GM18508 (cell line): ENCODE measurements around the gene FAXDC2.

ENCODE experiments used
- ATAC-seq: cut with Tn5 transposase; IDR thresholded peaks from one replicate; pipeline ENCODE4 v1.9.1; 2021; ENCODE audit warnings: moderate number of reproducible peaks; ENCODE audit not compliant: insufficient read depth, unreplicated experiment

Gene FAXDC2

DNA sequence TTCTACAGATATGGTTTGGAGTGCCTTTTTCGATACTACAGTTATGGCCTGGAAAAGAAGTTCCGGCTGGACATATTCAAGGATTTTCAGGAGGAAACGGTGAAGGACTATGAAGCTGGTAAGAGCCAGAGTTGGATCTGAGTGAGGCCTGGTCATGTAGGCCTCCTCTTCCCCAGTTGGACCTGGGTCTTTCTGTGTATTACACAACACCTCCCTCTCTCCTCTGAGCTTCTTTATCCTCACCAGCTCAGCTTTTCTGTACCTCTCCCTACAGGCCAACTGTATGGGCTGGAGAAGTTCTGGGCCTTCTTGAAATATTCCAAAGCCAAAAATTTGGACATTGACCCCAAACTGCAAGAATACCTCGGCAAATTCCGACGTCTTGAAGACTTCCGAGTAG lies 39.2 kb downstream of the FAXDC2 start:
- no peak for ATAC-seq

DNA sequence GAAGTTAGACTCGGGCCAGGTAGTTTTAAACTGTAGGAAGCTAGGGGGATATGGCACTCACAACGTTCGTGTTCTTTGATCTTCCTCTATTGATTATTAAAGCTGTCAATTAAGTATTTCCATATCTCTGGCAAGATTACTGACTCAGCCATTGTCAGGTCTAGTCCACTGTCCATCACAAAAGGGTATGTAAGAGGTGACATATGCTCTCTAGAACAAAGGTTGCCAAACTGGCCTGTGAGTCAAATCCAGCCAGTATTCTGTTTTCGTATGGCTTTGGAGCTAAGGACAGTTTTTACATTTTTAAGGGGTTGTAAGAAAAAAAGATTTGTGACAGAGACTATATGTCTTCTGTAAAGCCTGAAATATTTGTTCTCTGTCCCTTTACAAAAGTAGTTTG lies 44.2 kb downstream of the FAXDC2 start:
- ATAC-seq, result no peak

DNA sequence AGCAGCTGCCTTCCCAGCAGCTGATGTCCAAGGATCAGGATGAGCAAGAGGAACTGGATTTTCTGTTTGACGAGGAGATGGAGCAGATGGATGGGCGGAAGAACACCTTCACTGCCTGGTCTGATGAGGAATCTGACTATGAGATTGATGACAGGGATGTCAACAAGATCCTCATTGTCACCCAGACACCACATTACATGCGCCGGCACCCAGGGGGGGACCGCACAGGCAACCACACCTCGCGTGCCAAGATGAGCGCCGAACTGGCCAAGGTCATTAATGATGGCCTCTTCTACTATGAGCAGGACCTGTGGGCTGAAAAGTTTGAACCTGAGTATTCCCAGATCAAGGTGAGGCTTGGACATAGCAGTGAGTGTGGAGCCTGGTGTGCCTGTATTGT lies 48.4 kb downstream of the FAXDC2 start:
- no peak for ATAC-seq

DNA sequence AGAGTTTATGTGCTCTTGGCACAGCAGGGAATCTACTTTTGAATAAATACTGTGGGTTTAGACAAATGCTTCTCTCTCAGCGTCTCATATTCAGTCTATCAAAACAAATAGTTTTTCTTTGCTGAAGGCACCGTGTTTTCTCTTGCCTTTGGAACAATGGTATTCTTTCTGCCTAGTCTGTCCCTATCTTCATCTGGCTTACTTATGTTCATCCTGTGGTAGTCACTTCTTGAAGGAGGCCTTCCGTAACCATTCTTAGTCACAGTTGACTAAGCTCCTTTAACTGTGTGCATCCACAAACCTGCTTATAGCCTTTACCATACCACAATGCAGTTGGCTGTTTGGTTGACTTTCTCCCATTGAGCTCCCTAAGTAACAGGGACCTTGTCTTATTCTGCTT lies 49.3 kb downstream of the FAXDC2 start:
- no peak for ATAC-seq

DNA sequence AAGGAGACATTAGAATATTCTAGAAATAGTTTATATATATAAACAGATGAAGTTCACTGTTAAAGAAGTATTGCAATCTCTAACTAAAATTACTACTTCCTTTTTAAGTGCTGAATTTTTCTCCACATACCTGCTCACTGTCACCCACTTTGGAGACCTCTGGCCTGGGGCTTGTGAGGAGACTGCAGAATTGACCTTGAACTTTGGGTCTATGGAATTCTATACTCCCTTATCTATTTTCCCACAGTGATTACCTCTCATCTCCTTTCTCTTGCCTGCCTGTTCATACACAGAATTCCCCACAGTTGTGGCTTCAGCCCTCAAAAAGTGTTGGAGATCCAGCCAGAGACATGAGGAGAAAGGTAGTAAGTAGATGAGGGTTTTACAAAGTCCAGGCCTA lies 49.8 kb downstream of the FAXDC2 start:
- ATAC-seq, result no peak

DNA sequence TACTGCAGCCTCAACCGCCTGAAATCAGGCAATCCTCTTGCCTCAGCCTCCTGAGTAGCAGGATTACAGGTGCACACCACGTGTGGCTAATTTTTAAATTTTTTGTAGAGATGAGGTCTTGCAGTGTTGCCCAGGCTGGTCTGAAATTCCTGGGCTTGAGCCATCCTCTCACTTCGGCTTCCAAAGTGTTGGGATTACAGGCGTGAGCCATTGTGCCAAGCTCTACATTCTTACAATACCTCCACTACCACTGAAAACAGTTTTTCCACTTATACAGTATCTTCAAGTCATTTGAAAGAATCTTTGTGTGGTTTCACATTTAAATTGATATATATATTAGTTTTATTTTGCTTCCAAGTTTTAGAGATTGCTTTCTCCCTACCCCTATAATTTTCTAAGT lies 52.6 kb downstream of the FAXDC2 start:
- ATAC-seq, result no peak

DNA sequence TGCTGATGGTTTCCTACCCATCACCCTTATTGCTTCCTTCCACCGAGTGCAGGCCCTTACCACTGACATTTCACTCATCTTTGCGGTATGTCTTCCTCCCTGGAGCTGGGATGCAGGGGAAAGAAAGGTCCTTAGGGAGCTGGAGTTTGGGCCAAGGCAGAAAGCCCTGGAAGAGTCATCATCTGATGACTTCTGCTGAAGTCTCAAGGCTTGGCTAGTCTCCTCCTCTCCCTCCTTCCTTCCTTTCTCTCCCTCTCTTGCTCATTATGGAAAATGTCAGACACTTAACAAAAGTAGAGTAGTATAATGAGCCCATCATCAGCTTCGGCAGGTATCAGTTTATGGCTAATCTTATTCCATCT lies 55.2 kb downstream of the FAXDC2 start:
- no peak for ATAC-seq

DNA sequence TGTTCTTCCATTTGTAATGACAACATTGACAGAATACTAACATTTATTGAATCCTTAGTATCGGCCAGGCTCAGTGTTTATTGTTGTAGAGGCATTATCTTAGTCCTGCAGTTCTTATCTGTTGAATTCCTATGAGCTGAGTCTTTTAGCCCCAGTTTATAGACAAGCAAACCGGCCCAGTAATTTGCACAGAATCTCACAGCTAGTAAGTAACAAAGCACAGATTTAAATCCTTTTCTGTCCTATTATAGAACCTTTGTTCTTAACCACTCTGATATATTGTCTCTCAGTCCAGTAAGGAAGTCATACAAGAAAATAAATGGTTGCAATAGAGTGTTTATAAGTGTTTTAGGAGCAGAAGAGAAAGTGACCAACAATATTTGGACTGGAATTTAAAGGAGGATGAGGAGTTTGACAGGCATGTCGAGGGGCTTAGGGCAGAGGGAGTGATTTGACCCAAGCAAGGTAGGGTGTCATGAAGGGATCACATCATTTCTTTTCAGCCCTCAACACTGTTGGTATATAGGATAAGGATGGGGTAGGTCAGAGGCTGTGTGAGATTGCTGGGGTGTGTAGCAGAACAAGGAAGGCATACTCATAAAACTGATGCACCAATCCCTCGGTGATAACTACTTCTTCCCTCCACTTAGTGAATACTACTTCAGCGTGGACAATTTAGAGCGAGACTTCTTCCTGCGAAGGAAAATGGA lies 55.7 kb downstream of the FAXDC2 start:
- ATAC-seq, result no peak

DNA sequence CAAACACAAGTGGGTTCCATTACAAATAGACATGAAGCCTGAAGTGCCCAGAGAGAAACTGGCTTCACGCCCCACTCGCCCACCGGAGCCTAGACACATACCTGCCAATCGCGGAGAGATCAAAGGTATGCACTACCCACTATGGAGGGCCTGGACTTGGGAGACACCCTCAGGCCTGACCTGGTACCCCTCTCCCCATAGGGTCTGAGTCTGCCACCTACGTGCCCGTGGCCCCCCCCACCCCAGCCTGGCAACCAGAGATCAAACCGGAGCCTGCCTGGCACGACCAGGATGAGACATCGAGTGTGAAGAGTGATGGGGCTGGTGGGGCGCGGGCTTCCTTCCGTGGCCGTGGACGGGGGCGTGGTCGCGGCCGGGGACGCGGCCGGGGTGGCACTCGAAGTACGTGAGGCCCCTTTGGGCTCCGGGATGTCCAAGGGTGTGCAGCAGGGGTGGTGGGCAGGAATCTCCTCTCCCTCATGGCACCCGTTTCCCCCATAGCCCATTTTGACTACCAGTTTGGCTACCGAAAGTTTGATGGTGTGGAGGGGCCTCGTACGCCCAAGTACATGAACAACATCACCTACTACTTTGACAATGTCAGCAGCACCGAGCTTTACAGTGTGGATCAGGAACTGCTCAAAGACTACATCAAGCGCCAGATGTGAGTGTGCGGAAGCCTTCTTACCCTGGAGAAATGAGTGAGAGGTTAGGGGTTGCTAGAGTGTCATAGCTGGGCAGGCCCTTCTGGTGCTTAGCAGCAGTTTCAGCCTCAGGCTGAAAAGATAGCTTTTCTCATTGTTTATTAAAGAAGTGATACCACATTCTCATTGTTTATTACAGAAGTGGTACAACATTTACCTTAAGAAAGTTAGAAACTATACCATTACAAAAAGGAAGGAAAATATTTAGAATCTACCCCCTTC lies 56.5 kb downstream of the FAXDC2 start:
- ATAC-seq, result no peak

DNA sequence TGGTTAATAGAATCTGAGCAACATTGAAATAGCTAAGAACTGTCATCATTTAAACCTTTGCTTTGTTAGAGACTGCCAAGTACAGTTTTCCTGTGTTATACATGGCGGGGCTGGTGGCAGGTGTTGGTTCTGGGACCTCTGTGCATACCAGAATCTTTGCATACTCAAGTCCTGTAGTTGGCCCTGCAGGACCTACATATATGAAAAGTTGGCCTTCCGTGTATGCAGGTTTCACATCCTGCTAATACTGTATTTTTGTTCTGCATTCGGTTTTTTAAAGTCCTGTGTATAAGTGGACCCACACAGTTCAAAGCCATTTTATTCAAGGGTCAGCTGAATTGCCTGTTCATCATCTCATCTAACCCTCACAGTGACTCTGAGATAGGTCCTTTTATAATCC lies 58.9 kb downstream of the FAXDC2 start:
- ATAC-seq, result peak; percentile 47

DNA sequence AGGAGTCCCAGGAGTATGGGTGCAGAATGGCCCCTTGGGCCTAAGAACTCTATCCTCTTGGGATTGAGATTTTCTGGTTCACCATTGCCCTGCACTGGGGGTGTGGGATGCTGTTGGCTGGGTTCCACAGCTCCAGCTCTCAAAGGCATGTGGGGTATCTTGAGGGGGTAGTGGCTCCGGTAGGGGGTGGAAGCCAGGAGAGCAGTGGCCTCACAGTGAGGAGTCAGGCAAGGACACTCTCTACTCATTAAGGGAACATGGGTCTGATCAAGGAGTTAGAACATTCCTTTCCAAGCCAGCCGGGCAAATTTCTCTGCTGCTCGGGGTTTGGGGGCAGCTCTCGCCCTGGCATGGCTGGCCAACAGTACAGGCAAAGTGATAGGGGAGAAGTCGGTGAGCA lies 62.2 kb downstream of the FAXDC2 start:
- ATAC-seq, result no peak

DNA sequence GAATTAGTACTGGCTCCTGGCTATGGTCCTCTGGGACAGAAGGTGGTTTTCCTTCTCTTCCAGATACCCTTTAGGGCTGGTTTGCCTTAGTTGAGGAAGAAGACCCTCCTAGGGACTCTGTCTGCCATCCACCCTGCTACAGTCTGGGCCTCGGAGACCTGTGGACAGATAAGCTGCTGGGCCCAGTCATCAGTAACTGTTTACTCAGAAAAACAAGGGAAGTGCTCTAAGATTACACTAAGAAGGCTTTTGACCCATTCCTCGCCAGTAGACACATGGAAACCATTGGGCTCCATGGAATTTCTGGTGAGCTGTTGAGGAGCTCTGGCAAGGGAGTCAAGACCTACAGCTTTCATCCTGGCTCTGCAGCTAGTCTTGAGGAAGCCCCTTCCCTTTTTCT lies 64.0 kb downstream of the FAXDC2 start:
- no peak for ATAC-seq

DNA sequence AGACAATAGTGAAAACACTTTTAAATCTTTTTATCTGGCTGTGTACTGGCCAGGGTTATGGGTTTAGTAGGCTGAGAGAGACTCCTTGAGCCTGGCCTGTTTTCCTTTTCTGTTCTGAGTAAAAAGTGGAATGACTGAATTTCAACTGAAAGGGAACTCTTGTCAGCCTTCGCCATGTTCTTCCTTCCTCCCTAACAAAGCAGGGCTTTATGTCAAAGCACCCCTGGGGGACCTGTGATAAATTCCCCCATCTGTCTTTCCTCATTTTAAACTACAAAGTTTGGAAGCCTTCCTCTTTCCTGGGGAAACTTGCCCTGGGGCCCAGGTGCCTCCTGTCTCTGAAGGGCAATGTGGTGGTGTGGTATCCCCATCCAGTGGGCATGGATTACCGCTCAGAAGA lies 65.5 kb downstream of the FAXDC2 start:
- no peak for ATAC-seq

DNA sequence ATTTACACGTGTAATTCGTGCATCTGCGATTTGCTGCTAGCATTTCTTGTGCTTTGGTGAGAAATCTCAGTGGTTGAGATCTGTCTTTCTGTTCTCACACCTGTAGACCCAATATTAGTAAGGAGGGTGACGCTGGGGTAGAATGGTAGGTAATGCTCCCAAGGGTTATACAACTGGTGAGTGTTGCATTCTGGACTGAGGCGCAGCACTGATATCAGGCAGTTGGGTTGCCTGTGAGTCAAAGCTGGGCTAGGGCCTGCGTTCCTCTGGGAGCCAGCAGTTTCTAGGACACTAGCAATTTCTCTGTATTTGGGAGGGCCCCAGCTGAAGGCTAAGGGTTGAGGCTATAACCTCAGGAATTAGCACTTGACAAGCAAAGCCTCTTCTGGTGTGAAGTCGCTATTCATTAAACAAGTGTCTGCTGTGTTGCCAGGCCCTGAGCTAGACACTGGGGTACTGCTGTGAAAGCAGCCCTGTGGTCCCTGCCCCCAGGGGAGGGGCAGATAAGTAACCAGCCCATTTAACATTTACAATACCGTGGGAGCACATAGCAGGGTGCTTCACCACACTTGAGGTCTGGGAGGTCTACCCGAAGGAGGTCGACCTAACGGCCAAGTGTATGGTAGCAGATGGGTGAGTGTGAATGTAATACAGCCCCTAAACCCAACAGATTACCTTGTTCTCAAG lies 66.5 kb downstream of the FAXDC2 start:
- no peak for ATAC-seq

DNA sequence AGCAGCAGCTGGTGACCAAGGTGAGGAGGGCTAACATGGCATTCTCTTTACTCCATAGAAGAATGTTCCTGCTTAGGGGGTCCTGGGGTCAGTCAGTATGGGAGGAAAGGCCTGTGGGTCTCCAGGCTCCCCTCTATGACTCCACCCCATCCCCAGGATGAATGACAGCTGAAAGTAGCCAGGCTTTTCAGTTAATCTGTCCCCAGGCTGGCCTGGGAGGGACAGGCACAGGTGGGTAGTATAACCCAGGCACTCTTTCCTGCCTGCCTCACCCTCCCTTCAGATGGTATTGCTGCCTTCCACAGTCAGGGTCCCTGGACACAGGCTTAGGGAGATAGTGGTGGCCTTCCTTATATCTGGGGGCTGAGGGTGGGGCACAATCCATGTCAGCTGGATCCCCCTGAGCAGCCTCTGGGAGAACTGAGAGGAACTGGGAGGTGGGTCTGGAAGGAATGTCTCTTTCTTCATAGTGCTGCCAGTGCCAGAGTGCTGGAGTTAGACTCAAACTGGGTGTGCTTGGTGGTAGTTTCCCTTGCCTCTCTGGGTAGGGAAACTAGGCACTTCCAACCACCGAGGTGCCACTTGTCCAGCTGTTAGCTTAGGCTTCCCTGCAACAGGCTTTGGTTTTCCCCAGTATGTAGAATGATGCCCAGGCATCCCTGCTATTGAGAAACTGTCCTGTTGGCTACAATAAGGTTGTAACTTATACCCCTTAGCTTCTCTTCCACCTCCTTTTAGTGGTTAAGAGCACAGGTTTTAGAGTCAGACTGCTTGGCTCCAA lies 67.4 kb downstream of the FAXDC2 start:
- no peak for ATAC-seq

DNA sequence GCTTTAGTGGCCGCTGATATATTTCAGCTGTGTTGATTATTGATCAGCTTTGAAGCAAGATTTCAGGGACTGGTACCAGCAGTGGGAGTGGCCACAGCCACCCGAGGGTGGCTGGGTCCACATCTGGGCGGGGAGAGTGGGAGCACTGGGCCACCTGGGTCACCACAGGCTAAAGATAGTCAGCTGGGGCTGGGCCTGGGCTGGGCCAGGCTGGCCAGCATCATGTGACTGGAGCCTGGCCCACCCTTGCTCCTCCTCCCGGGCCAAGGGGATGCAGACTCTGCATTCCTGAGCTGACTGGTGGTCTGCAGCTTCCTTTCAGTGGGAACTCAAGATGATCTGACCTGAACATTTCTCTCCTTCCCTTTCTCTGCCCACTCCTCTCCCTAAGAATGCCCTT lies 68.1 kb downstream of the FAXDC2 start:
- no peak for ATAC-seq

DNA sequence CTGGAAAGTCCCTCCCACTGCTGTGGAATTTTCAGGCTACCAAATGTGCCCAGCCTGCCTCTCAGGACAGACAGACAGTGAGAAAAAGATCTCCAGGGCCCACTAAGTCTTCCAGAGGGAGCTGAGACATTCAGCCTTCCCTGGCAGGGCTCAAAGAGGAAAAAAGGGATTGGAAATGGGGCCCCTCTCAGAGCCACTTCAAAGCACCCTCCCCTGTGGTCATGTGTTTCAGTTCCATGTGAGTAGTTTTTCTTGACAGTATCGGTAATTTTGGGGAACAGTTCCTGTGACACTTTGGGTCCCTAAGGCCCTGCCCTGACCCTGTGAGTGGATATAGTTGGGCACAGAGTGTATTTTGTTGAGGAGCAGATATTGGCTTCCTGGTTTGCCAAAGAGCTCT lies 70.3 kb downstream of the FAXDC2 start:
- ATAC-seq, result no peak

DNA sequence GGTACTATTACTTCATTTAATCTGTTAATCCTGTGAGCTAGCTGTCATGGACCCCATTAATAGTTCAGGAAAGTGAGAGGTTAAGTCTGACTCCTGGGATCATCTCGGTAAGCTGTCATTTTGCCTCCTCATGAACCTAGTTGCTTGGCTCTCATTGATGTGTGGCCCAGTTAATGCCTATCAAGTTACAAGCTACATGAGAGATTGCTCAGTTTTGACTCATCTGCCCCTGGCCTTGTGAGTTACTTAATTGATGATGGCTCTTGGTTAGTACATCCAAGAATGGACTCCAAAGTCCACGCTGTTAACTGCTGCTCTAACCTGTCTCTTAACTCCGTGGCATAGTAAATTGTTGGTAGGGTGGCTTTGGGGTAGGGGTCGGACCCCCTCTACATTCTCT lies 71.3 kb downstream of the FAXDC2 start:
- ATAC-seq, result no peak

DNA sequence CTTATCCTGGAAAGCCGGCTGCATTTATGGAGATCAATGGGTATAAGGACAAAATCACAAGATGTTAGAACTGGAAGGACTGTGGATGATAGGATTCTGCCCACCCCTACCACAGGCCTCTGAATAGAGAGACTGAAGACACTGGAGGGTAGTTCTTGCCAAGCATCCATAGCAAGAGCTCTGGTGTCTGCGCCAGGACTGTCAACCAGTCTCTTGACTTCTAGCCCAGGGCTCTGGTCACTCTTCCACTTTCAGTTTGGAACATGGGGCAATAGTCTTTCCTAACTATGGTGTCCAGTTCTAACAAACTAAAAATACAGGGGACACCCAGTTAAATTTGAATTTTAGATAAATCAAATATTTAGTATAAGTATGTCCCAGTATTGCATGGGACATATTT lies 71.9 kb downstream of the FAXDC2 start:
- ATAC-seq, result no peak

DNA sequence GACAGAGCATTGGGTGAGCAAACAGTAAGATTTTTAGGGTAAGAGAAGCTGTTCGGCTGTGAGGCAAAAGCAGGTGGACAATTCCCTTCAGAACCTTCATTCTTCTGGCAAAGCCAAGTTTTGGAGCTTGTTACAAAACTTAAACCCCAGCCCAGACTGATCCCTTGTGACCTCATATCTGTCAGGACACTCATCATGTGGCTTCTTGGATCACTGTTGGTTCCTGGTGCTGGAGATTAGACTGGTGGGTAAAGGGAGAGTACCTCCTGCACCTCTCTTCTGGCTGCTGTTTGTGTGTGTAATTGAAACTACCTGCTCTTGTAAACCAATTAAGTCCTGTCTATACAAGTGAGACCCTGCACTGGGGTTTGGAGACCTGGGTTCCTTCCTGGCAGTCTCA lies 74.2 kb downstream of the FAXDC2 start:
- no peak for ATAC-seq

DNA sequence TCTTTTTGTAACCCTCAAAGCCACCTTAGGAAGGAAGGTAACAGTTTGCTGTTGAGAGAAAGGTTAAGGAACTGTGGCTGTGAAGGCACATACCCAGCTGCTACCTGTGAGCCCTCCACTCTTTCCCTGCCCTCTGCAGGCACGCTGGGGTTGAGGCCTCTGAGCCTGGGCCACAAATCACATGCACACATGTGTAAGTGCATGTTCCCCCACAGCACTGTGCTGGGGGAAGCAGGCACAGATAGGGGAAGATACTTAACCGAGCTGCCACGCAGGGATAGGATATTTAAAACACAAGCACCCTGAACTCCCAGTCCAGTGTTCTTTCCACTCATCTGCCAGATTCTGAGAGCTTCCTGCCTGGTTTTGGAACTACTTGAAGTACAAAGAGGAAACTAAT lies 77.1 kb downstream of the FAXDC2 start:
- ATAC-seq, result no peak
